Measurements from ENCODE around the gene ATG3. TPM values are rescaled to one million over a fixed set of nuclear protein-coding genes. Genes with fewer than 3 reads are reported as not detected.

The ATG3 gene
- total and polyA plus RNA-seq, 2 experiments from 2014 or later, result 68.1 to 93.9 TPM

DNA sequence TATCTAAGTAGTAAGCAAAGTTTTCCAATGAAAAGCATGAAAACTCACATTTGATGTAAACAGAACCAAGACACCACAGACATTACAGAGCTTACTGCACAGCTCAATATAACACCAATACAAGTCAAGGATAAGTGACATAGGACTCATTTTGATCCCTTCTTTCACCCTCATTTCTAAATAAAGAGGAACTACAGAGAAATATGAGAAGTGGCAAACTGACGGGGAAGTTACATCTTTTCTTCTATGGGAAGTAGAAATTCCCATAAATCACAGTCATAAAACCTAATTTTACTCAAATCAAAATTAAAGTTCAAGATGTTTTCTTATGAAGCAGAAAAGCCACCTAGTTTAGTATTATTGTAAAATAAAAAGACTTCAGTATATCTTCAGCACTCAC is 3.8 kb downstream of the ATG3 start (continued):
- TF ChIP-seq, protein P1, sequence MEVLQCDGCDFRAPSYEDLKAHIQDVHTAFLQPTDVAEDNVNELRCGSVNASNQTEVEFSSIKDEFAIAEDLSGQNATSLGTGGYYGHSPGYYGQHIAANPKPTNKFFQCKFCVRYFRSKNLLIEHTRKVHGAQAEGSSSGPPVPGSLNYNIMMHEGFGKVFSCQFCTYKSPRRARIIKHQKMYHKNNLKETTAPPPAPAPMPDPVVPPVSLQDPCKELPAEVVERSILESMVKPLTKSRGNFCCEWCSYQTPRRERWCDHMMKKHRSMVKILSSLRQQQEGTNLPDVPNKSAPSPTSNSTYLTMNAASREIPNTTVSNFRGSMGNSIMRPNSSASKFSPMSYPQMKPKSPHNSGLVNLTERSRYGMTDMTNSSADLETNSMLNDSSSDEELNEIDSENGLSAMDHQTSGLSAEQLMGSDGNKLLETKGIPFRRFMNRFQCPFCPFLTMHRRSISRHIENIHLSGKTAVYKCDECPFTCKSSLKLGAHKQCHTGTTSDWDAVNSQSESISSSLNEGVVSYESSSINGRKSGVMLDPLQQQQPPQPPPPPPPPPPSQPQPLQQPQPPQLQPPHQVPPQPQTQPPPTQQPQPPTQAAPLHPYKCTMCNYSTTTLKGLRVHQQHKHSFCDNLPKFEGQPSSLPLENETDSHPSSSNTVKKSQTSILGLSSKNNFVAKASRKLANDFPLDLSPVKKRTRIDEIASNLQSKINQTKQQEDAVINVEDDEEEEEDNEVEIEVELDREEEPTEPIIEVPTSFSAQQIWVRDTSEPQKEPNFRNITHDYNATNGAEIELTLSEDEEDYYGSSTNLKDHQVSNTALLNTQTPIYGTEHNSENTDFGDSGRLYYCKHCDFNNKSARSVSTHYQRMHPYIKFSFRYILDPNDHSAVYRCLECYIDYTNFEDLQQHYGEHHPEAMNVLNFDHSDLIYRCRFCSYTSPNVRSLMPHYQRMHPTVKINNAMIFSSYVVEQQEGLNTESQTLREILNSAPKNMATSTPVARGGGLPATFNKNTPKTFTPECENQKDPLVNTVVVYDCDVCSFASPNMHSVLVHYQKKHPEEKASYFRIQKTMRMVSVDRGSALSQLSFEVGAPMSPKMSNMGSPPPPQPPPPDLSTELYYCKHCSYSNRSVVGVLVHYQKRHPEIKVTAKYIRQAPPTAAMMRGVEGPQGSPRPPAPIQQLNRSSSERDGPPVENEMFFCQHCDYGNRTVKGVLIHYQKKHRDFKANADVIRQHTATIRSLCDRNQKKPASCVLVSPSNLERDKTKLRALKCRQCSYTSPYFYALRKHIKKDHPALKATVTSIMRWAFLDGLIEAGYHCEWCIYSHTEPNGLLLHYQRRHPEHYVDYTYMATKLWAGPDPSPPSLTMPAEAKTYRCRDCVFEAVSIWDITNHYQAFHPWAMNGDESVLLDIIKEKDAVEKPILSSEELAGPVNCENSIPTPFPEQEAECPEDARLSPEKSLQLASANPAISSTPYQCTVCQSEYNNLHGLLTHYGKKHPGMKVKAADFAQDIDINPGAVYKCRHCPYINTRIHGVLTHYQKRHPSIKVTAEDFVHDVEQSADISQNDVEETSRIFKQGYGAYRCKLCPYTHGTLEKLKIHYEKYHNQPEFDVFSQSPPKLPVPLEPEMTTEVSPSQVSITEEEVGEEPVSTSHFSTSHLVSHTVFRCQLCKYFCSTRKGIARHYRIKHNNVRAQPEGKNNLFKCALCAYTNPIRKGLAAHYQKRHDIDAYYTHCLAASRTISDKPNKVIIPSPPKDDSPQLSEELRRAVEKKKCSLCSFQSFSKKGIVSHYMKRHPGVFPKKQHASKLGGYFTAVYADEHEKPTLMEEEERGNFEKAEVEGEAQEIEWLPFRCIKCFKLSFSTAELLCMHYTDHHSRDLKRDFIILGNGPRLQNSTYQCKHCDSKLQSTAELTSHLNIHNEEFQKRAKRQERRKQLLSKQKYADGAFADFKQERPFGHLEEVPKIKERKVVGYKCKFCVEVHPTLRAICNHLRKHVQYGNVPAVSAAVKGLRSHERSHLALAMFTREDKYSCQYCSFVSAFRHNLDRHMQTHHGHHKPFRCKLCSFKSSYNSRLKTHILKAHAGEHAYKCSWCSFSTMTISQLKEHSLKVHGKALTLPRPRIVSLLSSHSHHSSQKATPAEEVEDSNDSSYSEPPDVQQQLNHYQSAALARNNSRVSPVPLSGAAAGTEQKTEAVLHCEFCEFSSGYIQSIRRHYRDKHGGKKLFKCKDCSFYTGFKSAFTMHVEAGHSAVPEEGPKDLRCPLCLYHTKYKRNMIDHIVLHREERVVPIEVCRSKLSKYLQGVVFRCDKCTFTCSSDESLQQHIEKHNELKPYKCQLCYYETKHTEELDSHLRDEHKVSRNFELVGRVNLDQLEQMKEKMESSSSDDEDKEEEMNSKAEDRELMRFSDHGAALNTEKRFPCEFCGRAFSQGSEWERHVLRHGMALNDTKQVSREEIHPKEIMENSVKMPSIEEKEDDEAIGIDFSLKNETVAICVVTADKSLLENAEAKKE (CRISPR knock-in tag; IDR thresholded peaks at IDR 0.05), result no peak
- TF ChIP-seq, protein P2, sequence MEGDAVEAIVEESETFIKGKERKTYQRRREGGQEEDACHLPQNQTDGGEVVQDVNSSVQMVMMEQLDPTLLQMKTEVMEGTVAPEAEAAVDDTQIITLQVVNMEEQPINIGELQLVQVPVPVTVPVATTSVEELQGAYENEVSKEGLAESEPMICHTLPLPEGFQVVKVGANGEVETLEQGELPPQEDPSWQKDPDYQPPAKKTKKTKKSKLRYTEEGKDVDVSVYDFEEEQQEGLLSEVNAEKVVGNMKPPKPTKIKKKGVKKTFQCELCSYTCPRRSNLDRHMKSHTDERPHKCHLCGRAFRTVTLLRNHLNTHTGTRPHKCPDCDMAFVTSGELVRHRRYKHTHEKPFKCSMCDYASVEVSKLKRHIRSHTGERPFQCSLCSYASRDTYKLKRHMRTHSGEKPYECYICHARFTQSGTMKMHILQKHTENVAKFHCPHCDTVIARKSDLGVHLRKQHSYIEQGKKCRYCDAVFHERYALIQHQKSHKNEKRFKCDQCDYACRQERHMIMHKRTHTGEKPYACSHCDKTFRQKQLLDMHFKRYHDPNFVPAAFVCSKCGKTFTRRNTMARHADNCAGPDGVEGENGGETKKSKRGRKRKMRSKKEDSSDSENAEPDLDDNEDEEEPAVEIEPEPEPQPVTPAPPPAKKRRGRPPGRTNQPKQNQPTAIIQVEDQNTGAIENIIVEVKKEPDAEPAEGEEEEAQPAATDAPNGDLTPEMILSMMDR (conservative IDR thresholded peaks at IDR 0.05; ENCODE audit: low read depth in 2 of 2), result no peak

DNA sequence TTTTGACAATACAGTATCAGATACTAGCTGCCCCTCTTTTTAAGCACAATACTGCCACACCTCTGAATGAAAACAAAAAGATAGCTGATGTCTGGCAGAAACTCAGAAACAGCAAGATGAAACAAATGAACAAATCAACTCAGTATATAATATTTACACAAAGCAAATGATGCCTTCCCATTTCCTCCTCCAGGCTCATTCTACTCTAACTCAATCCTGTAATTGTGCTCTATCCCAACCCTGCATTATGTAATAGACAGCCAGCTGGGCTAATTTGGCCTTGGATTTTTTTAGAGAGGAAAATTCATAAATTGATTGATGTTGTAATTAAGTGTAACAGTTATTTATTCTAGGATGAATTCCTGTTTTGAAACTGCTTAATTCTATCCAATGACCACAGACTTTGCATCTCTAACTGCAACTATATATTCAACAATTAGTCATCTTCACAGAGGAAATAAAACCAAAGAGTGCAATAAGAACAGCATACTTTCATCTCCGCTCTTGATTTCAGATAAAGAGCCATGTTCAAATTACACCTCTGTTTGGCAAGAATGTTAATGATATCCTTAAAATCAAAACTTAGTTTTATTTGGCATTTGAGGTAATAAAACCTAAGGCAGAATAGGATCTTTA is 6.1 kb downstream of the ATG3 start:
- Histone ChIP-seq H3K9me2 (ENCODE audit: insufficient read depth) (no peaks in the 10 kb centered on the region), H3K4me1 (ENCODE audit: insufficient read depth) (peaks cover 15% of the 10 kb centered on the region), H3K27ac (ENCODE audit: low read depth) (no peak overlapping the region), H2AFZ (no peak overlapping the region), H3F3A (replicated peaks; ENCODE audit: low read depth) (no peaks in the 10 kb centered on the region), H3K27me3 (ENCODE audit: insufficient read depth) (no peaks in the 10 kb centered on the region), H3K4me2 (no peak overlapping the region), H4K20me1 (replicated peaks; ENCODE audit: insufficient read depth) (no peaks in the 10 kb centered on the region; the same call in 1 of the 2 replicates), H3K4me3 (no peak overlapping the region), H3K36me3 (ENCODE audit: insufficient read depth) (0 out of 2 replicates have a peak, but pooled peaks cover 8% of the 10 kb centered on the region), H3K79me2 (replicated peaks; ENCODE audit: insufficient read depth) (peaks cover 88% of the 10 kb centered on the region)
- H3K4me1 Mint-ChIP-seq, result peaks cover 13% of the 10 kb centered on the region
- peaks cover 4% of the 10 kb centered on the region; the same call in 1 of the 3 replicates for H3K9me3 Mint-ChIP-seq
- DNase-seq (ENCODE audit: low spot score) (no peak), ATAC-seq (no peak)
- no peak overlapping the region for H3K27ac Mint-ChIP-seq
- H3K27me3 Mint-ChIP-seq (ENCODE audit: insufficient read depth, low read depth, poor library complexity), result no peaks in the 10 kb centered on the region
- peaks cover 37% of the 10 kb centered on the region for H3K36me3 Mint-ChIP-seq (ENCODE audit: low read depth)
- no peak overlapping the region for H3K4me3 Mint-ChIP-seq
- TF ChIP-seq, protein P2 (conservative IDR thresholded peaks at IDR 0.05; ENCODE audit: low read depth in 2 of 2), result no peak
- TF ChIP-seq, protein P3, sequence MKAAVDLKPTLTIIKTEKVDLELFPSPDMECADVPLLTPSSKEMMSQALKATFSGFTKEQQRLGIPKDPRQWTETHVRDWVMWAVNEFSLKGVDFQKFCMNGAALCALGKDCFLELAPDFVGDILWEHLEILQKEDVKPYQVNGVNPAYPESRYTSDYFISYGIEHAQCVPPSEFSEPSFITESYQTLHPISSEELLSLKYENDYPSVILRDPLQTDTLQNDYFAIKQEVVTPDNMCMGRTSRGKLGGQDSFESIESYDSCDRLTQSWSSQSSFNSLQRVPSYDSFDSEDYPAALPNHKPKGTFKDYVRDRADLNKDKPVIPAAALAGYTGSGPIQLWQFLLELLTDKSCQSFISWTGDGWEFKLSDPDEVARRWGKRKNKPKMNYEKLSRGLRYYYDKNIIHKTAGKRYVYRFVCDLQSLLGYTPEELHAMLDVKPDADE (IDR thresholded peaks at IDR 0.05), result no peak
- no peak for TF ChIP-seq JUNB (IDR thresholded peaks at IDR 0.05; ENCODE audit: unreplicated experiment)
- no peak for TF ChIP-seq NANOG (IDR thresholded peaks at IDR 0.05; ENCODE audit: borderline replicate concordance)
- no peak for TF ChIP-seq EZH2 (IDR thresholded peaks at IDR 0.05; ENCODE audit: low read depth, unreplicated experiment)
- TF ChIP-seq, protein P4, sequence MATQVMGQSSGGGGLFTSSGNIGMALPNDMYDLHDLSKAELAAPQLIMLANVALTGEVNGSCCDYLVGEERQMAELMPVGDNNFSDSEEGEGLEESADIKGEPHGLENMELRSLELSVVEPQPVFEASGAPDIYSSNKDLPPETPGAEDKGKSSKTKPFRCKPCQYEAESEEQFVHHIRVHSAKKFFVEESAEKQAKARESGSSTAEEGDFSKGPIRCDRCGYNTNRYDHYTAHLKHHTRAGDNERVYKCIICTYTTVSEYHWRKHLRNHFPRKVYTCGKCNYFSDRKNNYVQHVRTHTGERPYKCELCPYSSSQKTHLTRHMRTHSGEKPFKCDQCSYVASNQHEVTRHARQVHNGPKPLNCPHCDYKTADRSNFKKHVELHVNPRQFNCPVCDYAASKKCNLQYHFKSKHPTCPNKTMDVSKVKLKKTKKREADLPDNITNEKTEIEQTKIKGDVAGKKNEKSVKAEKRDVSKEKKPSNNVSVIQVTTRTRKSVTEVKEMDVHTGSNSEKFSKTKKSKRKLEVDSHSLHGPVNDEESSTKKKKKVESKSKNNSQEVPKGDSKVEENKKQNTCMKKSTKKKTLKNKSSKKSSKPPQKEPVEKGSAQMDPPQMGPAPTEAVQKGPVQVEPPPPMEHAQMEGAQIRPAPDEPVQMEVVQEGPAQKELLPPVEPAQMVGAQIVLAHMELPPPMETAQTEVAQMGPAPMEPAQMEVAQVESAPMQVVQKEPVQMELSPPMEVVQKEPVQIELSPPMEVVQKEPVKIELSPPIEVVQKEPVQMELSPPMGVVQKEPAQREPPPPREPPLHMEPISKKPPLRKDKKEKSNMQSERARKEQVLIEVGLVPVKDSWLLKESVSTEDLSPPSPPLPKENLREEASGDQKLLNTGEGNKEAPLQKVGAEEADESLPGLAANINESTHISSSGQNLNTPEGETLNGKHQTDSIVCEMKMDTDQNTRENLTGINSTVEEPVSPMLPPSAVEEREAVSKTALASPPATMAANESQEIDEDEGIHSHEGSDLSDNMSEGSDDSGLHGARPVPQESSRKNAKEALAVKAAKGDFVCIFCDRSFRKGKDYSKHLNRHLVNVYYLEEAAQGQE (IDR thresholded peaks at IDR 0.05; ENCODE audit: unreplicated experiment), result no peak

Data from GM23338 (cell line).